ENCODE results near the gene STK11.

Gene STK11

GRCh38 chr19:1226522-1227303, 21.1 kb downstream of the STK11 start:
- no peak for DNase-seq

- no peak for DNase-seq
These were observed 21.9 kb downstream of the STK11 start for GRCh38 chr19:1227304-1228054.

GRCh38 chr19:1228161-1228957, 22.8 kb downstream of the STK11 start:
- no peak for DNase-seq

- DNase-seq, result no peak
These were observed 23.7 kb downstream of the STK11 start for GRCh38 chr19:1229056-1229923.

- no peak for DNase-seq
These were observed 24.6 kb downstream of the STK11 start for GRCh38 chr19:1229924-1230782.

- no peak for DNase-seq
These were observed 25.4 kb downstream of the STK11 start for GRCh38 chr19:1230783-1231489.

- DNase-seq, result peak; percentile 52
These were observed 26.4 kb downstream of the STK11 start for GRCh38 chr19:1231729-1232637.

GRCh38 chr19:1232652-1233072, 27.1 kb downstream of the STK11 start:
- DNase-seq, result no peak

GRCh38 chr19:1233115-1233667, 27.6 kb downstream of the STK11 start:
- no peak for DNase-seq

- DNase-seq, result no peak
These were observed 28.7 kb downstream of the STK11 start for GRCh38 chr19:1234051-1234954.

- no peak for DNase-seq
These were observed 29.4 kb downstream of the STK11 start for GRCh38 chr19:1234955-1235380.

GRCh38 chr19:1235625-1236538, 30.3 kb downstream of the STK11 start:
- no peak for DNase-seq

GRCh38 chr19:1236576-1236975, 31.0 kb downstream of the STK11 start:
- no peak for DNase-seq

- DNase-seq, result peak; percentile 50
These were observed 31.6 kb downstream of the STK11 start for GRCh38 chr19:1237027-1237659.

- DNase-seq, result peak; percentile 60
These were observed 32.3 kb downstream of the STK11 start, which contains the start of gene CBARP for GRCh38 chr19:1237754-1238368. TSS of gene CBARP (minus strand) at chr19:1238005. CDS start at chr19:1236100, 1,905 bp downstream.

Measured in DMS53 (cell line).